GM12878 (cell line): Measurements from ENCODE around the gene TRIM46. TPM values are rescaled to one million over a fixed set of nuclear protein-coding genes. Genes with fewer than 3 reads are reported as not detected.

Experiments used
- ATAC-seq: fragments of 200-7000 bp; cut with Tn5 transposase; 3 replicates; pipeline ENCODE4 v1.9.1; 2020; ENCODE audit warnings: mild to moderate bottlenecking, moderate library complexity
- BruUV-seq: library from RNA; stranded (reverse); fragments of 400-500 nt; replicated peaks from 2 replicates; lab custom pipeline; 2021; lab: Mats Ljungman, UMichigan
- CTCF ChIA-PET: fragments of 300-600 bp; sonication (Branson Sonifier 250); formaldehyde crosslinking; extraction: SDS; loops from one replicate; lab custom pipeline; 2021; ENCODE audit warnings: inconsistent platforms; lab: Yijun Ruan, JAX
- POLR2A ChIA-PET: fragments of 350-600 bp; formaldehyde crosslinking; extraction: SDS; loops from one replicate; lab custom pipeline; 2021; ENCODE audit warnings: inconsistent platforms; lab: Charles Lee
- RAD21 ChIA-PET: fragments of 300-600 bp; sonication (Branson Sonifier 250); formaldehyde crosslinking; loops from one replicate; lab custom pipeline; 2023; ENCODE audit warnings: antibody characterized with exemption; ENCODE audit not compliant: unreplicated experiment; lab: Charles Lee
- SMC1A ChIA-PET: fragments of 300-600 bp; sonication (Branson Sonifier 250); formaldehyde crosslinking; loops from one replicate; lab custom pipeline; 2023; ENCODE audit not compliant: unreplicated experiment, uncharacterized antibody; lab: Charles Lee
- DNase-seq: peaks from one replicate; pipeline ENCODE4 v3.0.0-alpha.2; 2011; ENCODE audit warnings: low read depth, low spot score
- FAIRE-seq: peaks from 3 replicates; lab custom pipeline; 2011; peaks lifted over from hg19 to GRCh38; lab: Jason Lieb, UNC
- H2AFZ ChIP-seq: 2 replicates; pipeline ENCODE4 v1.6.0; 2011; ENCODE audit warnings: low read depth, low read length, control low read depth; ENCODE audit not compliant: control insufficient read depth
- H3K27ac ChIP-seq: 2 replicates; pipeline ENCODE4 v1.5.1; 2011; ENCODE audit warnings: control low read depth; ENCODE audit not compliant: control insufficient read depth, insufficient read depth
- H3K27me3 ChIP-seq, 2 experiments: replicated peaks in 1 of 2; 2 replicates each; pipeline versions ENCODE4 v1.6.0 to v1.6.1; 2011; ENCODE audit warnings: low read length in 1 of 2; ENCODE audit not compliant: control insufficient read depth in 2 of 2, insufficient read depth in 2 of 2
- H3K36me3 ChIP-seq, 2 experiments: 2 replicates each; pipeline ENCODE4 v1.5.1; 2011; ENCODE audit warnings: low read length in 1 of 2; ENCODE audit not compliant: control insufficient read depth in 2 of 2, insufficient read depth in 2 of 2
- H3K4me1 ChIP-seq: 2 replicates; pipeline ENCODE4 v1.6.1; 2011; ENCODE audit warnings: mild to moderate bottlenecking, low read length, moderate library complexity, mixed read lengths; ENCODE audit not compliant: control insufficient read depth, insufficient read depth
- H3K4me2 ChIP-seq: 2 replicates; pipeline ENCODE4 v1.6.0; 2011; ENCODE audit warnings: control low read depth; ENCODE audit not compliant: control insufficient read depth, insufficient read depth
- H3K4me3 ChIP-seq: fragments of 200-600 bp; sonication (generic); 2 replicates; pipeline ENCODE4 v1.5.1; 2016
- H3K79me2 ChIP-seq: 2 replicates; pipeline ENCODE4 v1.6.0; 2011; ENCODE audit warnings: low read length; ENCODE audit not compliant: control insufficient read depth, insufficient read depth
- H3K9ac ChIP-seq: 2 replicates; pipeline ENCODE4 v1.8.0; 2011; ENCODE audit warnings: low read length, control low read depth, mixed read lengths; ENCODE audit not compliant: control insufficient read depth, insufficient read depth
- H3K9me3 ChIP-seq: replicated peaks from 3 replicates; pipeline ENCODE4 v1.5.1; 2011; ENCODE audit warnings: mild to moderate bottlenecking, low read length; ENCODE audit not compliant: control insufficient read depth, insufficient read depth
- H4K20me1 ChIP-seq: 2 replicates; pipeline ENCODE4 v1.6.0; 2011; ENCODE audit not compliant: control insufficient read depth, insufficient read depth
- BRCA1 ChIP-seq: IDR thresholded peaks from 2 replicates; pipeline ENCODE4 v1.6.1; 2011; ENCODE audit warnings: low read depth, low read length, improper control_type of control experiment
- CEBPB ChIP-seq, 2 experiments: fragments of 150-350 bp in 1 of 2; IDR thresholded peaks; 2 replicates each; pipeline ENCODE4 v1.6.1; 2012 to 2014; ENCODE audit warnings: low read depth in 2 of 2, low read length in 2 of 2, borderline replicate concordance in 1 of 2, inconsistent platforms in 1 of 2
- JUNB ChIP-seq: IDR thresholded peaks from 2 replicates; pipeline ENCODE4 v1.6.1; 2016; ENCODE audit warnings: antibody characterized with exemption, mild to moderate bottlenecking
- NFYA ChIP-seq: IDR thresholded peaks from 2 replicates; pipeline ENCODE4 v1.6.1; 2011; ENCODE audit warnings: low read depth, mild to moderate bottlenecking, low read length, improper control_type of control experiment, borderline replicate concordance
- POU2F2 ChIP-seq: IDR thresholded peaks from 3 replicates; pipeline ENCODE4 v1.6.1; 2011; ENCODE audit warnings: low read depth, mild to moderate bottlenecking, low read length, borderline replicate concordance
- RBBP5 ChIP-seq: fragments of 200-600 bp; sonication (generic); conservative IDR thresholded peaks from 2 replicates; pipeline ENCODE4 v1.6.1; 2016
- SREBF2 ChIP-seq: IDR thresholded peaks from 2 replicates; pipeline ENCODE4 v1.6.1; 2012; ENCODE audit warnings: mild to moderate bottlenecking, low read length
- ZNF622 ChIP-seq: fragments of 450-650 bp; IDR thresholded peaks from 2 replicates; pipeline ENCODE4 v1.6.1; 2017; ENCODE audit warnings: mild to moderate bottlenecking, inconsistent platforms
- ZZZ3 ChIP-seq: IDR thresholded peaks from 2 replicates; pipeline ENCODE4 v1.6.1; 2011; ENCODE audit warnings: low read depth; ENCODE audit not compliant: control insufficient read depth, insufficient read length
- WGBS: methylation state at CpG from one replicate; pipeline ENCODE4 v1.1.6; 2016; ENCODE audit warnings: low lambda C conversion rate; ENCODE audit not compliant: insufficient replicate concordance, insufficient coverage; ENCODE audit errors: missing lambda C conversion rate; 5-methylcytosine and 5-hydroxymethylcytosine counted together
- in situ Hi-C: fragments of 300-500 bp; cut with MboI; formaldehyde crosslinking; loops from 9 replicates; pipeline ENCODE4 v1.14.3; 2018; ENCODE audit warnings: mixed read lengths
- intact Hi-C: fragments of 100-400 bp; cut with micrococcal nuclease; formaldehyde crosslinking; loops from one replicate; pipeline ENCODE4 v1.14.2; 2022; ENCODE audit not compliant: unreplicated experiment
- polyA plus RNA-seq, 11 experiments: library from polyadenylated mRNA; depleted of rRNA in 4 of 11; unstranded in 6 of 11; stranded (reverse) in 5 of 11; fragments of >200 nt; fragmentation: Nextera tagmentation in 4 of 11; fragmentation: Illumina TruSeq in 1 of 11; extraction: Ambion mirVana in 4 of 11; extraction: Trizol in 1 of 11; gene quantifications; 1 replicate in 1 of 11; 2 replicates in 10 of 11; pipeline versions ENCODE4 v1.2.1 to v1.2.3, GENCODE V29; 2011 to 2016; ENCODE audit warnings: inconsistent platforms in 2 of 11, missing spikeins in 2 of 11, low read depth in 1 of 11
- total RNA-seq, 4 experiments: library from RNA; depleted of rRNA in 3 of 4; stranded (reverse); fragments of >200 nt in 3 of 4; fragmentation: Illumina TruSeq in 1 of 4; extraction: Trizol in 1 of 4; gene quantifications; 2 replicates each; pipeline versions ENCODE4 v1.2.1 to v1.2.3, GENCODE V29; 2013 to 2021
- TF ChIP-seq, protein P1 (sequence below): fragments of 450-650 bp; IDR thresholded peaks from 2 replicates; pipeline ENCODE4 v1.6.1; 2018; ENCODE audit warnings: borderline replicate concordance, mild to moderate bottlenecking; ENCODE audit not compliant: partially characterized antibody
- TF ChIP-seq, protein P2 (sequence below): IDR thresholded peaks from 2 replicates; pipeline ENCODE4 v1.6.1; 2011; ENCODE audit warnings: mild to moderate bottlenecking, low read depth, low read length, moderate library complexity; ENCODE audit not compliant: insufficient replicate concordance

The TRIM46 gene
- total and polyA plus RNA-seq, 10 of the 15 experiments (the other 5 are each of a cell fraction or from before 2014, with no cell fraction given), result 0.08 to 3.1 (median 0.97) TPM

DNA sequence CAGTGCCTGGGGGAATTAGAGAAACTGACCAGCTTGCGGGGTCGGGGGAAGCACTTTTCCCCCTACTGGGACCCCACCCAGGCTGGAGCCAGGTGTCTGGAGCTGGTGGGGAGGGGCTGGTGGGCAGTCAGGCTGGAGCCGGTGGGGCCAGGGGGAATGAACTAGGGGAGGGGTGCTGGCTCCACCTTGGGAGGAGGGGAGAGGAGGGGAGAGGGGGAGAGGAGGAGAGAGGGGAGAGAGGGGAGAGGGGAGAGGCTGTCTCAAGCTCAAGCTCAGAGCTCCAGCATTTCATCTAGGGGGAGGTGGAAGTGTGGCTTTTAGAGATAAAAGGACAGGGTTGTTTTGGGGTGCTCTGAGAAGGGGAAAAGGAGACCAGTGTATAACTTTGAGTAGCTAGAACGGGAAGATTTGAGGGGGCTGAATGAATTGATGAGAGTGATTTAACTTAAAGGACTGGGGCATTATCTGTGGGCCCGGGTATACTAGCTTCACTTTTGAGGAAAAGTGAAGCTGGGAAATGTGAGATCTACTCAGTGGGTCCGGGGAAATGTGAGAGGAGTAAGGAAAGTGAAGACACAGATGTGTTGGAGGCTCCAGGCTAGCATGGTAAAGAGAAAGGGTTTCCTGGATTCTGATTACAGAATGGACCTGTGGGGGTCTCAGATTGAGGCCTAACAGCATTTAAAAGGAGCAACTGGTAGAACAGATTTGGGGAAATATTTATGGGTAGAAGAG is 43.2 kb upstream of the TRIM46 start (continued):
- TF ChIP-seq, protein P1, sequence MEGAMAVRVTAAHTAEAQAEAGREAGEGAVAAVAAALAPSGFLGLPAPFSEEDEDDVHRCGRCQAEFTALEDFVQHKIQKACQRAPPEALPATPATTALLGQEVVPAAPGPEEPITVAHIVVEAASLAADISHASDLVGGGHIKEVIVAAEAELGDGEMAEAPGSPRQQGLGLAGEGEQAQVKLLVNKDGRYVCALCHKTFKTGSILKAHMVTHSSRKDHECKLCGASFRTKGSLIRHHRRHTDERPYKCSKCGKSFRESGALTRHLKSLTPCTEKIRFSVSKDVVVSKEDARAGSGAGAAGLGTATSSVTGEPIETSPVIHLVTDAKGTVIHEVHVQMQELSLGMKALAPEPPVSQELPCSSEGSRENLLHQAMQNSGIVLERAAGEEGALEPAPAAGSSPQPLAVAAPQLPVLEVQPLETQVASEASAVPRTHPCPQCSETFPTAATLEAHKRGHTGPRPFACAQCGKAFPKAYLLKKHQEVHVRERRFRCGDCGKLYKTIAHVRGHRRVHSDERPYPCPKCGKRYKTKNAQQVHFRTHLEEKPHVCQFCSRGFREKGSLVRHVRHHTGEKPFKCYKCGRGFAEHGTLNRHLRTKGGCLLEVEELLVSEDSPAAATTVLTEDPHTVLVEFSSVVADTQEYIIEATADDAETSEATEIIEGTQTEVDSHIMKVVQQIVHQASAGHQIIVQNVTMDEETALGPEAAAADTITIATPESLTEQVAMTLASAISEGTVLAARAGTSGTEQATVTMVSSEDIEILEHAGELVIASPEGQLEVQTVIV, result no peak
- no peak for TF ChIP-seq ZZZ3
- TF ChIP-seq CEBPB (IDR thresholded peaks at IDR 0.05; ENCODE audit: borderline replicate concordance in 1 of 2, low read depth in 2 of 2, low read length in 2 of 2), result no peak
- TF ChIP-seq ZNF622, result no peak
- TF ChIP-seq, all 136 proteins: peak for 0

GRCh38 chr1:155131285-155131684 is 42.4 kb upstream of the TRIM46 start:
- ChIA-PET CTCF (interaction anchor here (0.7 to 2.2 kb wide), 6 partner anchors 19 to 46 kb away, joined by 3 to 9 read pairs (median 4); no protein-coding TSS in a partner anchor), RAD21 (no interaction called here), SMC1A (interaction anchor here (1.2 to 1.5 kb wide), 2 partner anchors 25 to 41 kb away, joined by 3 to 5 read pairs; no protein-coding TSS in a partner anchor), POLR2A (no interaction called here)
- no peak for ATAC-seq
- TF ChIP-seq JUNB (no peak), POU2F2 (no peak), BRCA1 (no peak), RBBP5 (no peak), NFYA (no peak), SREBF2 (no peak)
- TF ChIP-seq, protein P2, sequence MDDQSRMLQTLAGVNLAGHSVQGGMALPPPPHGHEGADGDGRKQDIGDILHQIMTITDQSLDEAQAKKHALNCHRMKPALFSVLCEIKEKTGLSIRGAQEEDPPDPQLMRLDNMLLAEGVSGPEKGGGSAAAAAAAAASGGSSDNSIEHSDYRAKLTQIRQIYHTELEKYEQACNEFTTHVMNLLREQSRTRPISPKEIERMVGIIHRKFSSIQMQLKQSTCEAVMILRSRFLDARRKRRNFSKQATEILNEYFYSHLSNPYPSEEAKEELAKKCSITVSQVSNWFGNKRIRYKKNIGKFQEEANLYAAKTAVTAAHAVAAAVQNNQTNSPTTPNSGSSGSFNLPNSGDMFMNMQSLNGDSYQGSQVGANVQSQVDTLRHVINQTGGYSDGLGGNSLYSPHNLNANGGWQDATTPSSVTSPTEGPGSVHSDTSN, result no peak
- Histone ChIP-seq H3K27me3 (peaks cover 13 to 22% of the 10 kb centered on the region in 2 experiments), H3K27ac (no peak overlapping the region), H3K4me1 (peaks cover 14% of the 10 kb centered on the region), H3K79me2 (peaks cover 4% of the 10 kb centered on the region), H3K9me3 (no peaks in the 10 kb centered on the region), H3K4me2 (no peak overlapping the region), H3K36me3 (no peaks in the 10 kb centered on the region), H3K4me3 (no peak overlapping the region), H2AFZ (no peak overlapping the region), H4K20me1 (no peaks in the 10 kb centered on the region), H3K9ac (no peak overlapping the region)
- DNase-seq, result no peak
- in situ Hi-C loops (no loop called here), intact Hi-C loops (no loop called here)
- no peak for FAIRE-seq
- WGBS, result 89% methylated on average over 8 of the region's 8 CpGs
- no TSS peak for BruUV-seq
